ENCODE data around the gene MAB21L3. TPM values are rescaled to one million over a fixed set of nuclear protein-coding genes. Genes with fewer than 3 reads are reported as not detected.

MAB21L3 gene
- total and polyA plus RNA-seq, 4 donors, result 0.17 to 0.40 (median 0.25) TPM

GRCh38 chr1:116087628-116088027, 23.6 kb upstream of the MAB21L3 start:
- Histone ChIP-seq H3K27ac (ENCODE audit: low read depth, low read length) (no peak overlapping the region), H3K4me3 (ENCODE audit: low read depth, low read length) (no peak overlapping the region), H3K27me3 (ENCODE audit: control insufficient read depth, insufficient read depth, low read length) (no peaks in the 10 kb centered on the region), H3K4me1 (ENCODE audit: control insufficient read depth, insufficient read depth, low read length) (no peaks in the 10 kb centered on the region), H3K9me3 (ENCODE audit: control insufficient read depth, insufficient read depth, low read length) (peaks cover 7% of the 10 kb centered on the region), H3K36me3 (ENCODE audit: control insufficient read depth, insufficient read depth, low read length) (no peaks in the 10 kb centered on the region)
- no peak for DNase-seq (ENCODE audit: low read depth in 4 of 6, low spot score in 6 of 6)

GRCh38 chr1:116089870-116090269, 21.3 kb upstream of the MAB21L3 start:
- Histone ChIP-seq H3K9me3 (ENCODE audit: control insufficient read depth, insufficient read depth, low read length) (peaks cover 7% of the 10 kb centered on the region), H3K36me3 (ENCODE audit: control insufficient read depth, insufficient read depth, low read length) (no peaks in the 10 kb centered on the region), H3K27ac (ENCODE audit: low read depth, low read length) (no peak overlapping the region), H3K27me3 (ENCODE audit: control insufficient read depth, insufficient read depth, low read length) (no peaks in the 10 kb centered on the region), H3K4me3 (ENCODE audit: low read depth, low read length) (no peak overlapping the region), H3K4me1 (ENCODE audit: control insufficient read depth, insufficient read depth, low read length) (no peaks in the 10 kb centered on the region)
- DNase-seq (ENCODE audit: low read depth in 4 of 6, low spot score in 6 of 6), result no peak
- no CpG with 5 or more reads among the region's 1 CpG for WGBS (ENCODE audit: insufficient coverage)

- DNase-seq (ENCODE audit: low read depth in 4 of 6, low spot score in 6 of 6), result no peak
- H3K27me3 ChIP-seq (ENCODE audit: control insufficient read depth, insufficient read depth, low read length), result no peaks in the 10 kb centered on the region
- H3K4me1 ChIP-seq (ENCODE audit: control insufficient read depth, insufficient read depth, low read length), result no peaks in the 10 kb centered on the region
- no CpG with 5 or more reads among the region's 1 CpG for WGBS (ENCODE audit: insufficient coverage)
- H3K9me3 ChIP-seq (ENCODE audit: control insufficient read depth, insufficient read depth, low read length), result peaks cover 13% of the 10 kb centered on the region
- H3K27ac ChIP-seq (ENCODE audit: low read depth, low read length), result no peak overlapping the region
- H3K4me3 ChIP-seq (ENCODE audit: low read depth, low read length), result no peak overlapping the region
- no peaks in the 10 kb centered on the region for H3K36me3 ChIP-seq (ENCODE audit: control insufficient read depth, insufficient read depth, low read length)
Observed at GRCh38 chr1:116091083-116091482, 20.1 kb upstream of the MAB21L3 start.

GRCh38 chr1:116092752-116093489, 18.3 kb upstream of the MAB21L3 start:
- Histone ChIP-seq H3K9me3 (ENCODE audit: control insufficient read depth, insufficient read depth, low read length) (peaks cover 14% of the 10 kb centered on the region), H3K27ac (ENCODE audit: low read depth, low read length) (no peak overlapping the region), H3K4me3 (ENCODE audit: low read depth, low read length) (no peak overlapping the region), H3K27me3 (ENCODE audit: control insufficient read depth, insufficient read depth, low read length) (no peaks in the 10 kb centered on the region), H3K4me1 (ENCODE audit: control insufficient read depth, insufficient read depth, low read length) (no peaks in the 10 kb centered on the region), H3K36me3 (ENCODE audit: control insufficient read depth, insufficient read depth, low read length) (no peaks in the 10 kb centered on the region)
- no peak for DNase-seq (ENCODE audit: low read depth in 4 of 6, low spot score in 6 of 6)
- WGBS (ENCODE audit: insufficient coverage), result 50% methylated on average over 3 of the region's 3 CpGs

GRCh38 chr1:116095027-116095426, 16.2 kb upstream of the MAB21L3 start:
- no peak for DNase-seq (ENCODE audit: low read depth in 4 of 6, low spot score in 6 of 6)
- Histone ChIP-seq H3K27me3 (ENCODE audit: control insufficient read depth, insufficient read depth, low read length) (no peaks in the 10 kb centered on the region), H3K9me3 (ENCODE audit: control insufficient read depth, insufficient read depth, low read length) (peaks cover 9% of the 10 kb centered on the region), H3K36me3 (ENCODE audit: control insufficient read depth, insufficient read depth, low read length) (no peaks in the 10 kb centered on the region), H3K4me1 (ENCODE audit: control insufficient read depth, insufficient read depth, low read length) (no peaks in the 10 kb centered on the region), H3K4me3 (ENCODE audit: low read depth, low read length) (no peak overlapping the region), H3K27ac (ENCODE audit: low read depth, low read length) (no peak overlapping the region)

- Histone ChIP-seq H3K9me3 (ENCODE audit: control insufficient read depth, insufficient read depth, low read length) (peaks cover 7% of the 10 kb centered on the region), H3K27me3 (ENCODE audit: control insufficient read depth, insufficient read depth, low read length) (no peaks in the 10 kb centered on the region), H3K36me3 (ENCODE audit: control insufficient read depth, insufficient read depth, low read length) (no peaks in the 10 kb centered on the region), H3K4me1 (ENCODE audit: control insufficient read depth, insufficient read depth, low read length) (no peaks in the 10 kb centered on the region), H3K27ac (ENCODE audit: low read depth, low read length) (no peak overlapping the region), H3K4me3 (ENCODE audit: low read depth, low read length) (no peak overlapping the region)
- no peak for DNase-seq (ENCODE audit: low read depth in 4 of 6, low spot score in 6 of 6)
- no CpG with 5 or more reads among the region's 1 CpG for WGBS (ENCODE audit: insufficient coverage)
Observed at GRCh38 chr1:116096013-116096618, 15.1 kb upstream of the MAB21L3 start.

- Histone ChIP-seq H3K9me3 (ENCODE audit: control insufficient read depth, insufficient read depth, low read length) (peaks cover 7% of the 10 kb centered on the region), H3K4me1 (ENCODE audit: control insufficient read depth, insufficient read depth, low read length) (no peaks in the 10 kb centered on the region), H3K27me3 (ENCODE audit: control insufficient read depth, insufficient read depth, low read length) (no peaks in the 10 kb centered on the region), H3K4me3 (ENCODE audit: low read depth, low read length) (no peak overlapping the region), H3K36me3 (ENCODE audit: control insufficient read depth, insufficient read depth, low read length) (no peaks in the 10 kb centered on the region), H3K27ac (ENCODE audit: low read depth, low read length) (no peak overlapping the region)
- no peak for DNase-seq (ENCODE audit: low read depth in 4 of 6, low spot score in 6 of 6)
- WGBS (ENCODE audit: insufficient coverage), result no CpG with 5 or more reads among the region's 1 CpG
Observed at GRCh38 chr1:116097626-116098025, 13.6 kb upstream of the MAB21L3 start.

GRCh38 chr1:116099379-116099778, 11.8 kb upstream of the MAB21L3 start:
- Histone ChIP-seq H3K27me3 (ENCODE audit: control insufficient read depth, insufficient read depth, low read length) (no peaks in the 10 kb centered on the region), H3K9me3 (ENCODE audit: control insufficient read depth, insufficient read depth, low read length) (peaks cover 7% of the 10 kb centered on the region), H3K27ac (ENCODE audit: low read depth, low read length) (no peak overlapping the region), H3K4me1 (ENCODE audit: control insufficient read depth, insufficient read depth, low read length) (no peaks in the 10 kb centered on the region), H3K4me3 (ENCODE audit: low read depth, low read length) (no peak overlapping the region), H3K36me3 (ENCODE audit: control insufficient read depth, insufficient read depth, low read length) (no peaks in the 10 kb centered on the region)
- WGBS (ENCODE audit: insufficient coverage), result 90% methylated on average over 4 of the region's 4 CpGs
- DNase-seq (ENCODE audit: low read depth in 4 of 6, low spot score in 6 of 6), result no peak

GRCh38 chr1:116099919-116100318, 11.3 kb upstream of the MAB21L3 start:
- Histone ChIP-seq H3K36me3 (ENCODE audit: control insufficient read depth, insufficient read depth, low read length) (no peaks in the 10 kb centered on the region), H3K27ac (ENCODE audit: low read depth, low read length) (no peak overlapping the region), H3K4me1 (ENCODE audit: control insufficient read depth, insufficient read depth, low read length) (no peaks in the 10 kb centered on the region), H3K27me3 (ENCODE audit: control insufficient read depth, insufficient read depth, low read length) (no peaks in the 10 kb centered on the region), H3K9me3 (ENCODE audit: control insufficient read depth, insufficient read depth, low read length) (peaks cover 7% of the 10 kb centered on the region), H3K4me3 (ENCODE audit: low read depth, low read length) (no peak overlapping the region)
- WGBS (ENCODE audit: insufficient coverage), result no CpG with 5 or more reads among the region's 2 CpGs
- no peak for DNase-seq (ENCODE audit: low read depth in 4 of 6, low spot score in 6 of 6)

- Histone ChIP-seq H3K9me3 (ENCODE audit: control insufficient read depth, insufficient read depth, low read length) (no peaks in the 10 kb centered on the region), H3K4me1 (ENCODE audit: control insufficient read depth, insufficient read depth, low read length) (no peaks in the 10 kb centered on the region), H3K27me3 (ENCODE audit: control insufficient read depth, insufficient read depth, low read length) (no peaks in the 10 kb centered on the region), H3K27ac (ENCODE audit: low read depth, low read length) (no peak overlapping the region), H3K36me3 (ENCODE audit: control insufficient read depth, insufficient read depth, low read length) (no peaks in the 10 kb centered on the region), H3K4me3 (ENCODE audit: low read depth, low read length) (no peak overlapping the region)
- no peak for DNase-seq (ENCODE audit: low read depth in 4 of 6, low spot score in 6 of 6)
- 97% methylated on average over 3 of the region's 3 CpGs for WGBS (ENCODE audit: insufficient coverage)
Observed at GRCh38 chr1:116104667-116105066, 6.5 kb upstream of the MAB21L3 start.
